ENCODE measurements around the gene HOXD1.

Gene HOXD1

GRCh38 chr2:176177580-176178037 lies 10.9 kb upstream of the HOXD1 start:
- Histone ChIP-seq H3K4me1 (ENCODE audit: control insufficient read depth in 2 of 2, insufficient read depth in 1 of 2, low read depth in 1 of 2, low read length in 2 of 2) (peaks cover 5 to 13% of the 10 kb centered on the region in 2 donors), H2AFZ (ENCODE audit: low read length) (peak overlapping the region; percentile 80), H4K8ac (ENCODE audit: low read depth, low read length) (no peak overlapping the region), H3K23ac (ENCODE audit: low read depth, low read length, poor library complexity) (peak overlapping the region; percentile 49), H3K4me2 (ENCODE audit: insufficient read depth, low read length, poor library complexity, severe bottlenecking) (peak overlapping the region; percentile 59), H2BK5ac (ENCODE audit: low read length) (no peak overlapping the region), H2AK5ac (ENCODE audit: low read depth, low read length) (peak overlapping the region; percentile 88), H3K4ac (ENCODE audit: low read length) (no peak overlapping the region), H2BK120ac (ENCODE audit: low read depth, low read length) (no peak overlapping the region), H4K91ac (ENCODE audit: low read depth, low read length, poor library complexity) (no peak overlapping the region), H2BK12ac (ENCODE audit: low read length) (no peak overlapping the region), H2BK15ac (ENCODE audit: low read length) (no peak overlapping the region), H3K36me3 (replicated peaks in 1 of 2; ENCODE audit: control insufficient read depth in 2 of 2, insufficient read depth in 2 of 2, low read length in 2 of 2) (no peaks in the 10 kb centered on the region), H3K18ac (ENCODE audit: low read length) (peak overlapping the region; percentile 79), H3K79me1 (ENCODE audit: low read depth, low read length) (no peaks in the 10 kb centered on the region), H3K9ac (ENCODE audit: low read depth, low read length, poor library complexity) (no peak overlapping the region), H3K27ac (replicated peaks; ENCODE audit: low read length) (no peak overlapping the region), H3K27me3 (ENCODE audit: control insufficient read depth in 3 of 3, insufficient read depth in 3 of 3, low read depth in 1 of 3, low read length in 3 of 3) (peaks cover 27 to 96% (median 87%) of the 10 kb centered on the region in 3 experiments), H3K14ac (ENCODE audit: low read length) (no peak overlapping the region), H3K4me3 (ENCODE audit: low read length in 2 of 2) (peak overlapping the region in 1 of 2 donors; percentile 63), H3K9me3 (replicated peaks in 1 of 2; ENCODE audit: control insufficient read depth in 2 of 2, insufficient read depth in 1 of 2, low read depth in 1 of 2, low read length in 2 of 2) (peaks cover 0 to 5% of the 10 kb centered on the region in 2 donors)
- DNase-seq (ENCODE audit: low spot score) = no peak
- WGBS, 2 donors (ENCODE audit: extremely low coverage in 2 of 2, insufficient read length in 2 of 2, insufficient replicate concordance in 1 of 2) = no CpG with 5 or more reads among the region's 12 CpGs

- Histone ChIP-seq H2BK5ac (ENCODE audit: low read length) (no peak overlapping the region), H2BK120ac (ENCODE audit: low read depth, low read length) (no peak overlapping the region), H3K36me3 (replicated peaks in 1 of 2; ENCODE audit: control insufficient read depth in 2 of 2, insufficient read depth in 2 of 2, low read length in 2 of 2) (no peaks in the 10 kb centered on the region), H3K4me3 (ENCODE audit: low read length in 2 of 2) (peak overlapping the region in 1 of 2 donors; percentile 63), H4K91ac (ENCODE audit: low read depth, low read length, poor library complexity) (no peak overlapping the region), H3K27me3 (ENCODE audit: control insufficient read depth in 3 of 3, insufficient read depth in 3 of 3, low read depth in 1 of 3, low read length in 3 of 3) (peaks cover 22 to 96% (median 87%) of the 10 kb centered on the region in 3 experiments), H3K9me3 (replicated peaks in 1 of 2; ENCODE audit: control insufficient read depth in 2 of 2, insufficient read depth in 1 of 2, low read depth in 1 of 2, low read length in 2 of 2) (peaks cover 0 to 3% of the 10 kb centered on the region in 2 donors), H3K4ac (ENCODE audit: low read length) (no peak overlapping the region), H3K18ac (ENCODE audit: low read length) (peak overlapping the region; percentile 52), H2AK5ac (ENCODE audit: low read depth, low read length) (peak overlapping the region; percentile 88), H3K27ac (replicated peaks; ENCODE audit: low read length) (no peak overlapping the region), H3K14ac (ENCODE audit: low read length) (no peak overlapping the region), H3K4me1 (ENCODE audit: control insufficient read depth in 2 of 2, insufficient read depth in 1 of 2, low read depth in 1 of 2, low read length in 2 of 2) (peaks cover 5 to 13% of the 10 kb centered on the region in 2 donors), H3K23ac (ENCODE audit: low read depth, low read length, poor library complexity) (peak overlapping the region; percentile 49), H3K9ac (ENCODE audit: low read depth, low read length, poor library complexity) (no peak overlapping the region), H3K4me2 (ENCODE audit: insufficient read depth, low read length, poor library complexity, severe bottlenecking) (peak overlapping the region; percentile 59), H3K79me1 (ENCODE audit: low read depth, low read length) (no peaks in the 10 kb centered on the region), H2AFZ (ENCODE audit: low read length) (peak overlapping the region; percentile 80), H2BK12ac (ENCODE audit: low read length) (no peak overlapping the region), H4K8ac (ENCODE audit: low read depth, low read length) (no peak overlapping the region), H2BK15ac (ENCODE audit: low read length) (no peak overlapping the region)
- WGBS, 2 donors (ENCODE audit: extremely low coverage in 2 of 2, insufficient read length in 2 of 2, insufficient replicate concordance in 1 of 2) = no CpG with 5 or more reads among the region's 68 CpGs
- DNase-seq (ENCODE audit: low spot score) = no peak
These were observed 10.3 kb upstream of the HOXD1 start for GRCh38 chr2:176178038-176178756.

- DNase-seq (ENCODE audit: low spot score) = no peak
- Histone ChIP-seq H3K18ac (ENCODE audit: low read length) (no peak overlapping the region), H2BK15ac (ENCODE audit: low read length) (no peak overlapping the region), H3K27ac (replicated peaks; ENCODE audit: low read length) (no peak overlapping the region), H2AFZ (ENCODE audit: low read length) (peak overlapping the region; percentile 80), H3K27me3 (ENCODE audit: control insufficient read depth in 3 of 3, insufficient read depth in 3 of 3, low read depth in 1 of 3, low read length in 3 of 3) (peaks cover 22 to 96% (median 90%) of the 10 kb centered on the region in 3 experiments), H3K4ac (ENCODE audit: low read length) (no peak overlapping the region), H2BK12ac (ENCODE audit: low read length) (no peak overlapping the region), H4K8ac (ENCODE audit: low read depth, low read length) (no peak overlapping the region), H2AK5ac (ENCODE audit: low read depth, low read length) (no peak overlapping the region), H3K36me3 (replicated peaks in 1 of 2; ENCODE audit: control insufficient read depth in 2 of 2, insufficient read depth in 2 of 2, low read length in 2 of 2) (no peaks in the 10 kb centered on the region), H3K9ac (ENCODE audit: low read depth, low read length, poor library complexity) (no peak overlapping the region), H3K23ac (ENCODE audit: low read depth, low read length, poor library complexity) (no peak overlapping the region), H2BK5ac (ENCODE audit: low read length) (no peak overlapping the region), H3K14ac (ENCODE audit: low read length) (no peak overlapping the region), H3K4me3 (ENCODE audit: low read length in 2 of 2) (no peak overlapping the region), H3K9me3 (replicated peaks in 1 of 2; ENCODE audit: control insufficient read depth in 2 of 2, insufficient read depth in 1 of 2, low read depth in 1 of 2, low read length in 2 of 2) (peaks cover 0 to 3% of the 10 kb centered on the region in 2 donors), H3K4me2 (ENCODE audit: insufficient read depth, low read length, poor library complexity, severe bottlenecking) (no peak overlapping the region), H2BK120ac (ENCODE audit: low read depth, low read length) (no peak overlapping the region), H4K91ac (ENCODE audit: low read depth, low read length, poor library complexity) (no peak overlapping the region), H3K79me1 (ENCODE audit: low read depth, low read length) (no peaks in the 10 kb centered on the region), H3K4me1 (ENCODE audit: control insufficient read depth in 2 of 2, insufficient read depth in 1 of 2, low read depth in 1 of 2, low read length in 2 of 2) (peaks cover 5 to 13% of the 10 kb centered on the region in 2 donors)
- no CpG with 5 or more reads among the region's 7 CpGs for WGBS, 2 donors (ENCODE audit: extremely low coverage in 2 of 2, insufficient read length in 2 of 2, insufficient replicate concordance in 1 of 2)
These were observed 9.6 kb upstream of the HOXD1 start for GRCh38 chr2:176178757-176179295.

GRCh38 chr2:176181551-176181950 lies 6.9 kb upstream of the HOXD1 start:
- Histone ChIP-seq H3K4me1 (ENCODE audit: control insufficient read depth in 2 of 2, insufficient read depth in 1 of 2, low read depth in 1 of 2, low read length in 2 of 2) (peaks cover 0 to 4% of the 10 kb centered on the region in 2 donors), H2AFZ (ENCODE audit: low read length) (no peak overlapping the region), H3K79me1 (ENCODE audit: low read depth, low read length) (no peaks in the 10 kb centered on the region), H3K4me3 (ENCODE audit: low read length in 2 of 2) (no peak overlapping the region), H2BK5ac (ENCODE audit: low read length) (no peak overlapping the region), H2AK5ac (ENCODE audit: low read depth, low read length) (no peak overlapping the region), H4K91ac (ENCODE audit: low read depth, low read length, poor library complexity) (no peak overlapping the region), H3K14ac (ENCODE audit: low read length) (no peak overlapping the region), H3K27me3 (ENCODE audit: control insufficient read depth in 3 of 3, insufficient read depth in 3 of 3, low read depth in 1 of 3, low read length in 3 of 3) (peaks cover 20 to 95% (median 86%) of the 10 kb centered on the region in 3 experiments), H3K9me3 (replicated peaks in 1 of 2; ENCODE audit: control insufficient read depth in 2 of 2, insufficient read depth in 1 of 2, low read depth in 1 of 2, low read length in 2 of 2) (no peaks in the 10 kb centered on the region), H3K36me3 (replicated peaks in 1 of 2; ENCODE audit: control insufficient read depth in 2 of 2, insufficient read depth in 2 of 2, low read length in 2 of 2) (no peaks in the 10 kb centered on the region), H3K4ac (ENCODE audit: low read length) (no peak overlapping the region), H2BK12ac (ENCODE audit: low read length) (no peak overlapping the region), H3K4me2 (ENCODE audit: insufficient read depth, low read length, poor library complexity, severe bottlenecking) (no peak overlapping the region), H3K18ac (ENCODE audit: low read length) (no peak overlapping the region), H4K8ac (ENCODE audit: low read depth, low read length) (no peak overlapping the region), H3K9ac (ENCODE audit: low read depth, low read length, poor library complexity) (no peak overlapping the region), H2BK120ac (ENCODE audit: low read depth, low read length) (no peak overlapping the region), H2BK15ac (ENCODE audit: low read length) (no peak overlapping the region), H3K27ac (replicated peaks; ENCODE audit: low read length) (no peak overlapping the region), H3K23ac (ENCODE audit: low read depth, low read length, poor library complexity) (no peak overlapping the region)
- WGBS, 2 donors (ENCODE audit: extremely low coverage in 2 of 2, insufficient read length in 2 of 2, insufficient replicate concordance in 1 of 2) = no CpG with 5 or more reads among the region's 3 CpGs
- DNase-seq (ENCODE audit: low spot score) = no peak
